IMR-90 (cell line): ENCODE measurements around the gene FRY. TPM values are rescaled to one million over a fixed set of nuclear protein-coding genes. Genes with fewer than 3 reads are reported as not detected.

Experiments
- ATAC-seq: fragments of 200-7000 bp; cut with Tn5 transposase; 2 replicates; pipeline ENCODE4 v1.9.1; 2020; ENCODE audit warnings: low read depth, mild to moderate bottlenecking, moderate library complexity
- BruUV-seq: library from RNA; stranded (reverse); fragments of 400-500 nt; replicated peaks from 2 replicates; lab custom pipeline; 2021; lab: Mats Ljungman, UMichigan
- CTCF ChIA-PET: fragments of 300-600 bp; formaldehyde crosslinking; extraction: SDS; loops from one replicate; lab custom pipeline; 2021; ENCODE audit warnings: antibody characterized with exemption; lab: Yijun Ruan, JAX
- POLR2A ChIA-PET: fragments of 300-600 bp; sonication (Branson Sonifier 250); formaldehyde crosslinking; loops from one replicate; lab custom pipeline; 2022; ENCODE audit warnings: antibody characterized with exemption; ENCODE audit not compliant: unreplicated experiment; lab: Charles Lee
- DNase-seq: peaks from one replicate; pipeline ENCODE4 v3.0.0; 2013
- H2AFZ ChIP-seq: replicated peaks from 2 replicates; pipeline ENCODE3; 2013; ENCODE audit warnings: low read length, mild to moderate bottlenecking; ENCODE audit not compliant: poor library complexity
- H2AK5ac ChIP-seq: 2 replicates; pipeline ENCODE4 v1.6.1; 2013; ENCODE audit warnings: low read depth, low read length, inconsistent platforms
- H2AK9ac ChIP-seq: replicated peaks from 2 replicates; pipeline ENCODE3; 2013; ENCODE audit warnings: mild to moderate bottlenecking, low read depth, low read length, moderate library complexity; ENCODE audit not compliant: poor library complexity
- H2BK120ac ChIP-seq: 2 replicates; pipeline ENCODE4 v1.6.1; 2013; ENCODE audit warnings: low read depth, low read length, inconsistent platforms
- H2BK15ac ChIP-seq: 3 replicates; pipeline ENCODE4 v1.6.1; 2013; ENCODE audit warnings: low read depth, low read length, inconsistent platforms
- H2BK20ac ChIP-seq: 2 replicates; pipeline ENCODE4 v1.6.1; 2013; ENCODE audit warnings: low read depth, mild to moderate bottlenecking, inconsistent platforms, low read length, moderate library complexity
- H2BK5ac ChIP-seq: 2 replicates; pipeline ENCODE4 v1.6.1; 2013; ENCODE audit warnings: mild to moderate bottlenecking, low read depth, low read length, inconsistent platforms; ENCODE audit not compliant: poor library complexity, severe bottlenecking
- H3K14ac ChIP-seq: replicated peaks from 2 replicates; pipeline ENCODE4 v1.6.1; 2013; ENCODE audit warnings: low read depth, low read length, inconsistent platforms
- H3K18ac ChIP-seq: 2 replicates; pipeline ENCODE4 v1.6.1; 2013; ENCODE audit warnings: low read depth, low read length, control low read depth
- H3K23ac ChIP-seq: 2 replicates; pipeline ENCODE4 v1.6.1; 2013; ENCODE audit warnings: low read depth, low read length, inconsistent platforms
- H3K27ac ChIP-seq: 2 replicates; pipeline ENCODE4 v1.5.1; 2013; ENCODE audit warnings: mild to moderate bottlenecking, control low read depth, low read length; ENCODE audit not compliant: insufficient read depth
- H3K27me3 ChIP-seq: 2 replicates; pipeline ENCODE4 v1.6.1; 2013; ENCODE audit warnings: low read length; ENCODE audit not compliant: control insufficient read depth, insufficient read depth
- H3K36me3 ChIP-seq: 2 replicates; pipeline ENCODE4 v1.6.1; 2013; ENCODE audit warnings: low read length, mixed read lengths; ENCODE audit not compliant: control insufficient read depth, insufficient read depth
- H3K4ac ChIP-seq: 2 replicates; pipeline ENCODE4 v1.6.1; 2013; ENCODE audit warnings: low read depth, low read length, inconsistent platforms
- H3K4me1 ChIP-seq: 2 replicates; pipeline ENCODE4 v1.6.1; 2013; ENCODE audit warnings: low read length, mixed read lengths; ENCODE audit not compliant: control insufficient read depth, insufficient read depth
- H3K4me2 ChIP-seq: 2 replicates; pipeline ENCODE4 v1.6.1; 2013; ENCODE audit warnings: low read depth, mild to moderate bottlenecking, control low read depth, low read length, moderate library complexity
- H3K4me3 ChIP-seq: 2 replicates; pipeline ENCODE4 v1.5.1; 2013; ENCODE audit warnings: low read depth, mild to moderate bottlenecking, control low read depth, low read length, moderate library complexity; ENCODE audit not compliant: insufficient read depth
- H3K56ac ChIP-seq: 2 replicates; pipeline ENCODE4 v1.6.1; 2013; ENCODE audit warnings: low read length, inconsistent platforms; ENCODE audit not compliant: insufficient read depth; ENCODE audit errors: extremely low read depth
- H3K79me1 ChIP-seq, 2 experiments: 2 replicates each; pipeline ENCODE4 v1.6.1; 2013; ENCODE audit warnings: low read length in 2 of 2, inconsistent platforms in 1 of 2, low read depth in 1 of 2
- H3K9ac ChIP-seq: 2 replicates; pipeline ENCODE4 v1.6.1; 2013; ENCODE audit warnings: low read depth, low read length, control low read depth
- H3K9me1 ChIP-seq: 2 replicates; pipeline ENCODE4 v1.6.1; 2013; ENCODE audit warnings: low read length, inconsistent platforms; ENCODE audit not compliant: insufficient read depth
- H3K9me3 ChIP-seq: 2 replicates; pipeline ENCODE4 v1.6.1; 2013; ENCODE audit warnings: low read length; ENCODE audit not compliant: control insufficient read depth, insufficient read depth
- H4K20me1 ChIP-seq: 2 replicates; pipeline ENCODE4 v1.6.1; 2013; ENCODE audit warnings: low read length, inconsistent platforms; ENCODE audit not compliant: insufficient read depth
- H4K5ac ChIP-seq: 2 replicates; pipeline ENCODE4 v1.6.1; 2013; ENCODE audit warnings: mild to moderate bottlenecking, low read depth, low read length, control low read depth
- H4K8ac ChIP-seq, 2 experiments: 2 replicates each; pipeline ENCODE4 v1.6.1; 2013; ENCODE audit warnings: low read depth in 2 of 2, low read length in 2 of 2, control low read depth in 1 of 2, inconsistent platforms in 1 of 2
- H4K91ac ChIP-seq: 2 replicates; pipeline ENCODE4 v1.6.1; 2013; ENCODE audit warnings: low read depth, low read length, inconsistent platforms; ENCODE audit not compliant: insufficient read depth
- CEBPB ChIP-seq: IDR thresholded peaks from 2 replicates; pipeline ENCODE4 v1.6.1; 2012; ENCODE audit warnings: low read depth, low read length, improper control_type of control experiment
- CHD1 ChIP-seq: IDR thresholded peaks from 2 replicates; pipeline ENCODE4 v1.6.1; 2012; ENCODE audit warnings: low read depth, low read length, improper control_type of control experiment
- POLR2A ChIP-seq: IDR thresholded peaks from 2 replicates; pipeline ENCODE4 v1.6.1; 2012; ENCODE audit warnings: mild to moderate bottlenecking, low read depth, low read length
- RAD21 ChIP-seq: IDR thresholded peaks from 2 replicates; pipeline ENCODE4 v1.6.1; 2012; ENCODE audit warnings: low read length, improper control_type of control experiment
- RCOR1 ChIP-seq: IDR thresholded peaks from 2 replicates; pipeline ENCODE4 v1.6.1; 2012; ENCODE audit warnings: mild to moderate bottlenecking, low read length, improper control_type of control experiment; ENCODE audit not compliant: insufficient replicate concordance
- RFX5 ChIP-seq: IDR thresholded peaks from 2 replicates; pipeline ENCODE4 v1.8.0; 2012; ENCODE audit warnings: low read depth, mild to moderate bottlenecking, low read length, moderate library complexity
- WGBS, 2 experiments: methylation state at CpG; one replicate each; pipeline versions ENCODE4 v1.1.5 to v1.1.7; 2013; ENCODE audit warnings: missing lambda C conversion rate in 2 of 2; ENCODE audit not compliant: insufficient read length in 1 of 2; ENCODE audit errors: extremely low coverage in 2 of 2; 5-methylcytosine and 5-hydroxymethylcytosine counted together
- dilution Hi-C: fragments of 300-500 bp; cut with HindIII; formaldehyde crosslinking; loops from one replicate; pipeline ENCODE4 v1.14.3; 2018; ENCODE audit warnings: low sequenced_read_pairs; ENCODE audit not compliant: unreplicated experiment
- in situ Hi-C: fragments of 300-500 bp; cut with MboI; formaldehyde crosslinking; loops from 3 replicates; pipeline ENCODE4 v1.14.3; 2019; ENCODE audit warnings: low sequenced_read_pairs, inconsistent platforms, mixed read lengths
- intact Hi-C: fragments of 100-400 bp; cut with micrococcal nuclease; formaldehyde crosslinking; loops from 2 replicates; pipeline ENCODE4 v1.10.0; 2022
- polyA plus RNA-seq, 3 experiments: library from polyadenylated mRNA; depleted of rRNA; stranded (reverse); fragments of >200 nt; gene quantifications; 2 replicates each; pipeline ENCODE4 v1.2.3, GENCODE V29; 2012; ENCODE audit warnings: low replicate concordance in 1 of 3
- total RNA-seq: library from RNA; depleted of rRNA; stranded (reverse); fragments of >200 nt; gene quantifications from 2 replicates; pipeline ENCODE4 v1.2.3, GENCODE V29; 2012
- TF ChIP-seq, protein P1 (sequence below): fragments of 150-350 bp; IDR thresholded peaks from 2 replicates; pipeline ENCODE4 v1.6.1; 2016; ENCODE audit warnings: low read depth, mild to moderate bottlenecking, low read length, moderate library complexity, borderline replicate concordance

Gene FRY
- total and polyA plus RNA-seq, 2 of the 4 experiments (the other 2 are of a cell fraction) = 3.0 to 4.8 TPM

- CTCF ChIA-PET = interaction anchor here (1.0 to 1.6 kb wide), 2 partner anchors 11 to 103 kb away, joined by 3 read pairs; no protein-coding TSS in a partner anchor
- POLR2A ChIA-PET = no interaction called here
Measured at GRCh38 chr13:32013181-32013580, 18.4 kb upstream of the FRY start.

More at GRCh38 chr13:32013181-32013580, 18.4 kb upstream of the FRY start:
- Histone ChIP-seq H4K91ac (no peak overlapping the region), H2BK20ac (no peak overlapping the region), H3K27ac (no peak overlapping the region), H3K27me3 (peaks cover 1% of the 10 kb centered on the region; the same call in 1 of the 2 replicates), H4K8ac (no peak overlapping the region), H2BK120ac (no peak overlapping the region), H2BK5ac (no peak overlapping the region), H2BK15ac (no peak overlapping the region), H3K4me2 (no peak overlapping the region), H3K4me1 (0 out of 2 replicates have a peak, but pooled peaks cover 1% of the 10 kb centered on the region), H3K9me1 (no peaks in the 10 kb centered on the region), H3K79me1 (no peaks in the 10 kb centered on the region), H2AK9ac (no peak overlapping the region), H3K23ac (no peak overlapping the region), H3K18ac (no peak overlapping the region), H3K14ac (no peak overlapping the region), H3K56ac (no peak overlapping the region), H3K4ac (no peak overlapping the region), H3K36me3 (no peaks in the 10 kb centered on the region), H3K4me3 (no peak overlapping the region), H4K20me1 (no peaks in the 10 kb centered on the region), H4K5ac (no peak overlapping the region), H2AFZ (no peak overlapping the region), H2AK5ac (no peak overlapping the region), H3K9ac (no peak overlapping the region), H3K9me3 (no peaks in the 10 kb centered on the region)
- in situ Hi-C loops = no loop called here
- DNase-seq = no peak
- dilution Hi-C loops = no loop called here
- no peak for ATAC-seq
- 80% methylated on average over 3 of the region's 6 CpGs; no CpG with 5 or more reads in 1 of the 2 experiments for WGBS, 2 experiments
- TF ChIP-seq POLR2A = no peak
- TF ChIP-seq, protein P1, sequence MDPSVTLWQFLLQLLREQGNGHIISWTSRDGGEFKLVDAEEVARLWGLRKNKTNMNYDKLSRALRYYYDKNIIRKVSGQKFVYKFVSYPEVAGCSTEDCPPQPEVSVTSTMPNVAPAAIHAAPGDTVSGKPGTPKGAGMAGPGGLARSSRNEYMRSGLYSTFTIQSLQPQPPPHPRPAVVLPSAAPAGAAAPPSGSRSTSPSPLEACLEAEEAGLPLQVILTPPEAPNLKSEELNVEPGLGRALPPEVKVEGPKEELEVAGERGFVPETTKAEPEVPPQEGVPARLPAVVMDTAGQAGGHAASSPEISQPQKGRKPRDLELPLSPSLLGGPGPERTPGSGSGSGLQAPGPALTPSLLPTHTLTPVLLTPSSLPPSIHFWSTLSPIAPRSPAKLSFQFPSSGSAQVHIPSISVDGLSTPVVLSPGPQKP = no peak
- no peak for TF ChIP-seq CHD1
- TF ChIP-seq RAD21 = no peak
- no peak for TF ChIP-seq RFX5
- no peak for TF ChIP-seq RCOR1
- TF ChIP-seq CEBPB = no peak
- no TSS peak for BruUV-seq
- intact Hi-C loops = no loop called here
